SHP77 (cell line): Measurements from ENCODE around the gene SLC30A10.
"Not testable (repeated sequence)": the region's sequence is repeated elsewhere in the genome, so short reads cannot be mapped to it uniquely, and the experiment has no call there.

Source experiments
- DNase-seq, 2 experiments: peaks; one replicate each; lab custom pipeline; 2025; lab: John Stamatoyannopoulos, UW

The SLC30A10 gene

GRCh38 chr1:219927956-219928790 is at the start of gene SLC30A10:
TSS of gene SLC30A10 (minus strand) at chr1:219928557. CDS start at chr1:219928440, 117 bp downstream.
- DNase-seq: peak in 1 of 2 experiments; percentile 31

GRCh38 chr1:219973213-219973612 is 44.9 kb upstream of the SLC30A10 start:
- DNase-seq: no peak

GRCh38 chr1:219967361-219967760 is 39.0 kb upstream of the SLC30A10 start:
- no peak for DNase-seq

GRCh38 chr1:219966071-219966349 is 37.7 kb upstream of the SLC30A10 start:
- DNase-seq: no peak

DNA sequence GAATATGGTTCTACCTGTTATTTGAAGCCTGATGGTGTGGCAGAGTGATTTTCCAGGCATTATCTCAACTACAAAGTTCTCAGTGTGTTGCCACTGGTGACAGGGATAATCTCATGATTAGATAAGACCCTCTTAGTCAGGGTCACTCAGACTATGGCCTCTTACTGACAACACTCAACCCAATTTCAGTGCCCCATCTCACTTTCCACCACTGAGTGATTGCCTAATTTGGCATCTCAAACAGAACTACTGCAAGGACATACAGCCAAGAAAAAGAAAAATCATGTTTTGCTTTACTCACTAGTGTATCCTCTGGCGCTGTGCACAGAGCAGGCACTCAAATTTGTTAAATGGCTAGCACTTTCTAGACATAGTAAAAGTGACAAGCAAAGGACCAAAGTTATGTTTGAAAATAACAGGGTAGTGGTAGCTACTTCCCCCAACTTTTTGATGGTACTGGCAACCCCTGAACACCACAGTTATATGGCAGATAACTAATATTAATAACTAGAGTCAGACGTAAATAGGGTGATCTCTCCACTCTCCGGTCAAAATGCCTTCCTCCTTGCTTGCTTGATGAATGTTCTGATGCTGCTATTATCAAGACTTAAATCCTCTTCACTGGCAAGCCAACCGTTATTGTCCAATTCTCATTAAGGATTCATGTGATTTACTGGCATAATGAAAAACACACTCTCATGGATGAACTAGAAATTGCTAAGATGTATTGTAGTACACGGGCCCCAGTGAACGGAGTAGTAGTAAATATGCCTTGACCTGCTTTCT is 37.1 kb upstream of the SLC30A10 start:
- no peak for DNase-seq

DNA sequence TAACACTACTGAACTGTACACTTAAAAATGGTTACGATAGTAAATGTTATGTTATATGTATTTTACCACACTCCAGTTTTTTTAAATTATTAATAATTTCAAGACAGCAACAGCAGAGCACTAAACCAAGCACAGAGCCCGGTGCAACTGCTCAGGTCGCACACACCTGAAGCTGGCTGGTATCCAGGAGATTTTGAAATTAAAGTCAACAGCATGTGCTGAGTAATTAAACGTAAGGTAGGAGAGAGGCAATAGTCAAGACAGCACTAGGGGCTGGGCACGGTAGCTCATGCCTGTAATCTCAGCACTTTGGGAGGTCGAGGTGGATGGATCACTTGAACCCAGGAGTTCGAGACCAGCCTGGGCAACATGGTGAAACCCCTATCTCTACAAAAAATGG is 35.1 kb upstream of the SLC30A10 start:
- DNase-seq: peak; percentile 28 to 41

GRCh38 chr1:219961684-219962083 is 33.3 kb upstream of the SLC30A10 start:
- DNase-seq: no peak

DNA sequence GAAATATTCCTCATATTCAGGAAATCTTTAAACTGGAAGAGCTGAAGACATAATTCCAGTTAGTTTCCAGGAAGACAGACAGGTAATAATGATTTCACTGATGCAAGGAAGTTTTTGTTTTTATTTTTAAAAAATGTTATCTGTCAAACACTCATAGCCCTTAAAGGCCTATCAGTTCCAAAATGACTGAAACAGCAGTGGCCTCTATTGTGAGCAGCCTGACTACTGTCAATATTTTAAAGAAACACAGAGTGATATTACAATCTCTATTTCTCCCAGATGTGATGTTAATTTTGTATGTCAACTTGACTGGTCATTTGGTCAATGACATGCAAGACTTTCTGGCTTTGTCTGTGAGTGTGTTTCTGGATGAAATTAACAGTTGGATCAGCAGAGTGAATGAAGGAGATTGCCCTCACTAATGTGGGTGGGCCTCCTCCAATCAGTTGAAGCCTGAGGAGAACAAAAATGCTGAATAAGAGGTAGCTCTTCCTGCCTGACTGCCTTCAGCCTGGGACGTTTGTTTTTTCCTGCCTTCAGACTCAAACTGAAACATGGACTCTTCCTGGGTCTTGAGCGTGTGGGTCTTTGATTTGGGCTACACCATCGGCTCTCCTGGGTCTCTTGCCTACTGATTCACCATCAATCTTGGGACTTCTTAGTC is 31.3 kb upstream of the SLC30A10 start:
- no peak for DNase-seq

DNA sequence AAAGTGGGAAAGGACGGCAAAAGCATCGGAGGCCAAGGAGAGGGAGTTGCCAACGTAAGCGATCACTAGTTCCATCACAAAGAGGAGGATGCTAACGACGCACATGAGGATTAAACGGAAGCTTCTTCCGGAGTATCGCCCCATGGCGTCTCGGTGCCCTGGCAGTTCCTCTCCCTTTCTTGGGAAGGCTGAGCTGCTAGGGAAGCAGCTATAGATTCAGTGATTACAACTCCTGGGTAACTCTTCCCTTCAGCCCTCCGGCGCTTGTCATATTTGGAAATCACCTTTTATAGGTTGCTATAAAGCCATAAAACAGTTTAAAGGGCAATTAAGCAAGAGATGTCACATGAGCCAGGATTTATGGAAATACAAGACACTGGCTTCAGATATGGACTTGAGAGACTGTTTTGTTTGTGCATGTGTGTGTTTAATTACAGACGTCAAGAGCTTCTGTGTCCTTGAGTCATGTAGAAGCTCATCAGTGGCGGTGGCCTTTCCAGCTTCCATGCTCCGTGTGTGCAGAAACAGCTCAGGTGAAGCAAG is 30.6 kb upstream of the SLC30A10 start:
- DNase-seq: no peak

DNA sequence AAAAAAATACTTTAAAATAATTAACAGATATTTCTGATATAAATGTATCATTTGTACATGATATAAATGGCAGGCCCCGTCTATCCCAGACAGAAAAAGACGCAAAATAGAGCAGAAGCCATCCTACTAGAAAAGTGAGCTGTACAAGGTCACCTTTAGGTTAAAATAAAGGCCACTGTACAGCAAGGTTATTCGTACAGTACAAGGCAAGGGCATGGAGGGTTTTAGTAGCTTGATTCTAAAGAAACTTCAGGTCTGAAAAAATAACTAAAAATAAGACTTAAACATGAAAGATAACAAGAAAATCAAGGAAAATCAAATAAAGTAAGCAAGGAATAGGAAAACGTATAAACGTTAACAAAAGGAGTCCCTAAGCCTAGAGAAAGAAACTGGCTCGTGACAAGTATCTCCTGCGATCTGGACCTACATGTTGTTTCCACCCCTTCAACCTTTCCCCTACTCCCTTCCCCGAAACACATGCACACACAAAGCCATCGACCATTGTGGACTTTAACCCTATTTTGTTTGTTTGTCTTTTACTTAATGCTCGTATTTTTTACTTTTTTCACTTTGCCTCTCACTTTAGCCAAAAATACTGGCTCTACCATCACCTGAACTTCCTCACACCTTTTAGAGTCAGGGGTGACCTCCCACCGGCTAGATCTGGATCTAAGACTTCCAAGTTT is 26.5 kb upstream of the SLC30A10 start:
- DNase-seq: no peak

DNA sequence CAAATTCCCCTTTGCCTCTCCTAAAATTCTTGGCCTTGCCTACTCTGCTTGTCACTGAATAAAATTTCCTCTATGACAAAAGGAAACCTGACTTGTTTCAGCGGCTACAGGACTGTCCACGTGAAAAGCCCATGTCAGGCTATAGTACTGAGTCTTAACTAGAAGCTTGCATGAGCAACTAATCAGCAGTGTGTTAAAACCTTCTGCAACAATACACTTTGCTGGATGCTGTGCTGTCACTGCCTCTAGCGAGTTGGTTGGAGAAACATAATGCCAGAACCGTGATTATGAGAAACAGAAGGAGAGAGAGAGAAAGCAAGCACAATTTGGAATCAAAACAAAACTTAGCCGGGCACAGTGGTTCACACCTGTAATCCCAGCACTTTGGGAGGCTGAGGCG is 25.7 kb upstream of the SLC30A10 start:
- DNase-seq: no peak

DNA sequence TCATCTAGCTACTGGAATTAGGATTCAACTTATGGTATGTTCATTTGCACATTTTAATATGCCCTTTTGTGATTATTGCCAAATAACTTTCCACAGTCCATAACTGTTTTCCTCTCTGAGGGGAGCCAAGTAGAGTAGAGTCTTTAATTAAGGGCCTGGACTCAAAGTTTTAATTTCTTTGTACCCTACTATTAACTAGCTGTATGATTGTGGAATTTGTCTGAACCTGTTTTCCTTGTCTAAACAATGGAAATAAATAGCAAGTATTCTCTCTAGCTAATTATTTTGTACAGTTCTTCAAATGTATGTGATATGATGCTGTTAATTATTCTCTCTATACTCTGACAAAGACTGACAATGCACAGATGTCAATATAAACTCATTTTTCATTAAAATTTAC is 24.0 kb upstream of the SLC30A10 start:
- no peak for DNase-seq

GRCh38 chr1:219949227-219949626 is 20.9 kb upstream of the SLC30A10 start:
- not testable (repeated sequence) for DNase-seq

DNA sequence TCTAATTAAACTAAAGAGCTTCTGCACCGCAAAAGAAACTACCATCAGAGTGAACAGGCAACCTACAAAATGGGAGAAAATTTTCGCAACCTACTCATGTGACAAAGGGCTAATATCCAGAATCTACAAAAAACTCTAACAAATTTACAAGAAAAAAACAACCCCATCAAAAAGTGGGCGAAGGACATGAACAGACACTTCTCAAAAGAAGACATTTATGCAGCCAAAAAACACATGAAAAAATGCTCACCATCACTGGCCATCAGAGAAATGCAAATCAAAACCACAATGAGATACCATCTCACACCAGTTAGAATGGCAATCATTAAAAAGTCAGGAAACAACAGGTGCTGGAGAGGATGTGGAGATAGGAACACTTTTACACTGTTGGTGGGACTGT is 20.4 kb upstream of the SLC30A10 start:
- not testable (repeated sequence) for DNase-seq

GRCh38 chr1:219945795-219946194 is 17.4 kb upstream of the SLC30A10 start:
- no peak for DNase-seq

GRCh38 chr1:219941179-219942118 is 13.1 kb upstream of the SLC30A10 start:
- no peak for DNase-seq

- no peak for DNase-seq
These were observed 12.3 kb upstream of the SLC30A10 start for GRCh38 chr1:219940707-219941106.

DNA sequence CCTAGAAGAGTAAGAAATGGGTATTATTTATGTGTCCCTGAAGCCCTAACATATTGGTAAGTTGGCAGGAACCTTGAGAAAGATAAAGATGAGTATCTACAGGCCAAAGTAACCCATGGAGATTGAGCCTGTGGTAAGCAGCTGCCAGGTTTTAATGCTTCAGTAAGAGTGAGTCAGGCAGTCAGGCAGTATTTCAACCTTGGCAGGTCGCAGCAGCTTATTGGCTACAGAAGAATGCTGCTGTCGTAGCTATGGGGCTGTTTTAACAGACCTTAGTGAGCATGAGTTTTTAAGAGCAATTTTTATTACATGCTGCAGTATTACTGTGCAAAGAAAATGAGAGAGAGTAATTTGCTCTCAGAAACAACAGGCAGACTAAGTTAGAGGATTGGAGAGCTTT is 10.3 kb upstream of the SLC30A10 start:
- DNase-seq: no peak

- not testable (repeated sequence) for DNase-seq
These were observed 5.4 kb upstream of the SLC30A10 start for GRCh38 chr1:219933763-219934162.

DNA sequence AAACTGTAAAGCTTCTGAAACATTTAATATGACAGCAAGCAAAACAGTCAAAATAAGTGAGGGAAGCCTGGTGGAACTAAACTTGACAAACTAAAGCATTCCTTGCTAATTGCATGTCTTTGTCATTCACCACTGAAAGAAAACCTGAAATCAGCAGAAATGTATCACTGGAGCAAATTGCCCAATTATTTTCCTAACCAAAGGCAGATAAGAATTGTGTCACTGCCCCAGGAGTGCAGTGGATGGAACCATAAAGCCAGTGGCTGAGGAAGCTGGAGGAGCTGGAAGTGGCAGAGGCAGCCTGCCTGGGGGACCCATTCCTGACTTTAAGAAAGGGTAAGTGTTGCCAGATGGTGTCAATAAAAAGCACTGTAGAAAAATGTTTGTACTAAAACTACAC is 2.7 kb upstream of the SLC30A10 start:
- DNase-seq: no peak

DNA sequence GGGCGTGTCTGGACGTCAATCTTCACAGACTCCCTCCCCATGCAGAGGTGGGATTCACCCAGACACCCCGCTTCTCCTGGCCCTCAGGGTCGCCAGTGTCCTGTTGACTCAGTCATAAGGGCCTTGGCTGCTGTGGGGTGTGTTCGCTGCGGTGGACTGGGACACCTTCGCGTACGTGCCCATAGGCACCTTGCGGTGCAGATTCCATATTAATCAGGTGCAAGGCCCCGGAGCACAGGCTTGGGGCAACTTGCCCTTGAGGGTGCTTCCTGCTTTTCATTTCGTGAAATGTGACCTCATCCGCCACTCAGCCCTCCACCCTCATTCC is 398 bp upstream of the SLC30A10 start:
- no peak for DNase-seq
